DOHH2 (cell line): ENCODE measurements around the gene SRSF2.
"Not testable (repeated sequence)": the region's sequence is repeated elsewhere in the genome, so short reads cannot be mapped to it uniquely, and the experiment has no call there.

Experiments used
- CTCF ChIP-seq: fragments of 200-600 bp; sonication (generic); IDR thresholded peaks from one replicate; pipeline ENCODE4 v1.5.1; 2014; ENCODE audit warnings: antibody characterized with exemption, mild to moderate bottlenecking, low read depth, low read length; ENCODE audit not compliant: poor library complexity, severe bottlenecking
- EZH2phosphoT487 ChIP-seq: fragments of 200-600 bp; sonication (generic); IDR thresholded peaks from 2 replicates; pipeline ENCODE4 v1.6.1; 2017; ENCODE audit warnings: borderline replicate concordance, mild to moderate bottlenecking, antibody characterized with exemption, low read length, moderate library complexity, mixed read lengths

GRCh38 chr17:76722977-76723376, 14.2 kb downstream of the SRSF2 start:
- TF ChIP-seq CTCF, EZH2phosphoT487: not testable (repeated sequence)
